MCF 10A (cell line): ENCODE results near the gene ADAM12. TPM values are rescaled to one million over a fixed set of nuclear protein-coding genes. Genes with fewer than 3 reads are reported as not detected.

Source experiments
- BruUV-seq: library from RNA; stranded (reverse); fragments of 400-500 nt; replicated peaks from 2 replicates; lab custom pipeline; 2021; lab: Mats Ljungman, UMichigan
- CTCF ChIA-PET: fragments of 300-600 bp; sonication (Branson Sonifier 250); formaldehyde crosslinking; extraction: SDS; loops from one replicate; lab custom pipeline; 2021; ENCODE audit warnings: antibody characterized with exemption, inconsistent platforms; lab: Yijun Ruan, JAX
- POLR2A ChIA-PET: fragments of 300-600, 350-650 bp; sonication (Branson Sonifier 250); formaldehyde crosslinking; extraction: SDS; loops from one replicate; lab custom pipeline; 2020; ENCODE audit warnings: antibody characterized with exemption, inconsistent platforms; lab: Yijun Ruan, JAX
- DNase-seq: peaks from one replicate; pipeline ENCODE4 v3.0.0-alpha.2; 2018; ENCODE audit not compliant: unreplicated experiment
- H3K27ac Mint-ChIP-seq: one replicate; pipeline ENCODE4 v1.8.0; 2022; ENCODE audit warnings: mild to moderate bottlenecking, low read depth, mixed read lengths; ENCODE audit not compliant: unreplicated experiment
- H3K27me3 Mint-ChIP-seq: one replicate; pipeline ENCODE4 v1.8.0; 2022; ENCODE audit warnings: mixed read lengths; ENCODE audit not compliant: insufficient read depth, unreplicated experiment
- H3K36me3 Mint-ChIP-seq: one replicate; pipeline ENCODE4 v1.8.0; 2022; ENCODE audit warnings: mild to moderate bottlenecking, moderate library complexity, mixed read lengths; ENCODE audit not compliant: insufficient read depth, unreplicated experiment
- H3K4me1 Mint-ChIP-seq: one replicate; pipeline ENCODE4 v1.8.0; 2022; ENCODE audit warnings: mixed read lengths; ENCODE audit not compliant: insufficient read depth, unreplicated experiment
- H3K4me3 Mint-ChIP-seq: one replicate; pipeline ENCODE4 v1.8.0; 2022; ENCODE audit warnings: mild to moderate bottlenecking, moderate library complexity, mixed read lengths; ENCODE audit not compliant: unreplicated experiment
- H3K9me3 Mint-ChIP-seq: one replicate; pipeline ENCODE4 v1.8.0; 2022; ENCODE audit warnings: mixed read lengths; ENCODE audit not compliant: unreplicated experiment
- CTCF ChIP-seq: fragments of 200-600 bp; IDR thresholded peaks from one replicate; pipeline ENCODE4 v1.8.0; 2022; ENCODE audit warnings: antibody characterized with exemption, mild to moderate bottlenecking; ENCODE audit not compliant: unreplicated experiment
- intact Hi-C: fragments of 100-400 bp; cut with micrococcal nuclease; formaldehyde crosslinking; loops from 2 replicates; pipeline ENCODE4 v1.14.1; 2022
- total RNA-seq: library from RNA; stranded (reverse); gene quantifications from 2 replicates; pipeline ENCODE4 v1.2.3, GENCODE V29; 2022

ADAM12 gene
- total RNA-seq, 1 experiment from 2014 or later: 2.2 TPM

GRCh38 chr10:126392469-126392868 lies 4.2 kb upstream of the ADAM12 start:
- CTCF ChIA-PET: interaction anchor here (0.7 kb wide), 1 partner anchor 340 kb away, joined by 3 read pairs; no protein-coding TSS in a partner anchor
- no peaks in the 10 kb centered on the region for H3K36me3 Mint-ChIP-seq
- BruUV-seq: no TSS peak
- intact Hi-C loops: no loop called here
- no peak overlapping the region for H3K27ac Mint-ChIP-seq
- H3K27me3 Mint-ChIP-seq: peaks cover 3% of the 10 kb centered on the region
- H3K4me3 Mint-ChIP-seq: no peak overlapping the region
- H3K4me1 Mint-ChIP-seq: peaks cover 11% of the 10 kb centered on the region
- no peak for DNase-seq
- H3K9me3 Mint-ChIP-seq: no peaks in the 10 kb centered on the region
- POLR2A ChIA-PET: no interaction called here
- no peak for TF ChIP-seq CTCF

- intact Hi-C loops: no loop called here
- no peaks in the 10 kb centered on the region for H3K9me3 Mint-ChIP-seq
- no peaks in the 10 kb centered on the region for H3K36me3 Mint-ChIP-seq
- H3K4me3 Mint-ChIP-seq: no peak overlapping the region
- no peak overlapping the region for H3K27ac Mint-ChIP-seq
- TF ChIP-seq CTCF: no peak
- no peak for DNase-seq
- BruUV-seq: no TSS peak
- peaks cover 14% of the 10 kb centered on the region for H3K4me1 Mint-ChIP-seq
- POLR2A ChIA-PET: no interaction called here
- CTCF ChIA-PET: no interaction called here
- peaks cover 7% of the 10 kb centered on the region for H3K27me3 Mint-ChIP-seq
These were observed 3.8 kb upstream of the ADAM12 start for GRCh38 chr10:126392068-126392467.

GRCh38 chr10:126391192-126391885 lies 3.1 kb upstream of the ADAM12 start:
- ChIA-PET CTCF (interaction anchor here (0.6 to 0.8 kb wide), 2 partner anchors 112 to 409 kb away, joined by 3 read pairs; no protein-coding TSS in a partner anchor), POLR2A (no interaction called here)
- H3K27ac Mint-ChIP-seq: no peak overlapping the region
- TF ChIP-seq CTCF: no peak
- intact Hi-C loops: no loop called here
- peaks cover 11% of the 10 kb centered on the region for H3K27me3 Mint-ChIP-seq
- H3K36me3 Mint-ChIP-seq: no peaks in the 10 kb centered on the region
- BruUV-seq: no TSS peak
- no peak for DNase-seq
- H3K9me3 Mint-ChIP-seq: no peaks in the 10 kb centered on the region
- H3K4me1 Mint-ChIP-seq: peaks cover 13% of the 10 kb centered on the region
- H3K4me3 Mint-ChIP-seq: no peak overlapping the region

GRCh38 chr10:126390324-126390723 lies 2.0 kb upstream of the ADAM12 start:
- Mint-ChIP-seq H3K9me3 (no peaks in the 10 kb centered on the region), H3K27me3 (peaks cover 11% of the 10 kb centered on the region), H3K36me3 (no peaks in the 10 kb centered on the region), H3K4me3 (no peak overlapping the region), H3K27ac (no peak overlapping the region), H3K4me1 (peaks cover 9% of the 10 kb centered on the region)
- intact Hi-C loops: no loop called here
- TF ChIP-seq CTCF: no peak
- no TSS peak for BruUV-seq
- CTCF ChIA-PET: no interaction called here
- DNase-seq: no peak
- POLR2A ChIA-PET: no interaction called here
